Liver (tissue), 3 donors: ENCODE measurements around the gene ZBTB7B.

Experiments used
- EGR1 ChIP-seq, 2 donors: IDR thresholded peaks; 2 replicates each; pipeline ENCODE4 v1.6.1; 2016 to 2018; ENCODE audit warnings: antibody characterized with exemption in 2 of 2, low read depth in 2 of 2
- GABPA ChIP-seq, 2 donors: IDR thresholded peaks in 1 of 2; conservative IDR thresholded peaks in 1 of 2; 2 replicates each; pipeline ENCODE4 v1.6.1; 2016; ENCODE audit warnings: antibody characterized with exemption in 2 of 2, mild to moderate bottlenecking in 1 of 2, moderate library complexity in 1 of 2
- HNF4A ChIP-seq, 2 donors: conservative IDR thresholded peaks; 2 replicates each; pipeline ENCODE4 v1.6.1; 2016; ENCODE audit warnings: antibody characterized with exemption in 2 of 2, mild to moderate bottlenecking in 2 of 2
- JUND ChIP-seq, 2 donors: IDR thresholded peaks; 2 replicates each; pipeline ENCODE4 v1.6.1; 2016; ENCODE audit warnings: antibody characterized with exemption in 2 of 2
- NR2F2 ChIP-seq: IDR thresholded peaks from 2 replicates; pipeline ENCODE4 v1.6.1; 2016; ENCODE audit warnings: antibody characterized with exemption
- RAD21 ChIP-seq, 2 donors: IDR thresholded peaks; 2 replicates each; pipeline ENCODE4 v1.6.1; 2016; ENCODE audit warnings: antibody characterized with exemption in 2 of 2, mild to moderate bottlenecking in 2 of 2
- SP1 ChIP-seq: IDR thresholded peaks from 2 replicates; pipeline ENCODE4 v1.6.1; 2018; ENCODE audit warnings: antibody characterized with exemption, mild to moderate bottlenecking
- TAF1 ChIP-seq: conservative IDR thresholded peaks from 2 replicates; pipeline ENCODE4 v1.6.1; 2016; ENCODE audit warnings: antibody characterized with exemption, mild to moderate bottlenecking
- YY1 ChIP-seq: IDR thresholded peaks from 2 replicates; pipeline ENCODE4 v1.6.1; 2016; ENCODE audit warnings: antibody characterized with exemption, mild to moderate bottlenecking
- TF ChIP-seq, protein P1 (sequence below): IDR thresholded peaks from 2 replicates; pipeline ENCODE4 v1.6.1; 2016; ENCODE audit warnings: antibody characterized with exemption
- TF ChIP-seq, protein P2 (sequence below): fragments of 150-350 bp; IDR thresholded peaks from 2 replicates; pipeline ENCODE4 v1.5.1; 2017; ENCODE audit warnings: improper control_type of control experiment, low read depth, low read length; ENCODE audit not compliant: missing input control
- TF ChIP-seq, protein P3 (sequence below): IDR thresholded peaks from 2 replicates; pipeline ENCODE4 v1.6.1; 2016; ENCODE audit warnings: antibody characterized with exemption
- TF ChIP-seq, protein P4 (sequence below): IDR thresholded peaks from 2 replicates; pipeline ENCODE4 v1.6.1; 2016; ENCODE audit warnings: antibody characterized with exemption
- donor health status: healthy.
- donor health status: healthy.

DNA sequence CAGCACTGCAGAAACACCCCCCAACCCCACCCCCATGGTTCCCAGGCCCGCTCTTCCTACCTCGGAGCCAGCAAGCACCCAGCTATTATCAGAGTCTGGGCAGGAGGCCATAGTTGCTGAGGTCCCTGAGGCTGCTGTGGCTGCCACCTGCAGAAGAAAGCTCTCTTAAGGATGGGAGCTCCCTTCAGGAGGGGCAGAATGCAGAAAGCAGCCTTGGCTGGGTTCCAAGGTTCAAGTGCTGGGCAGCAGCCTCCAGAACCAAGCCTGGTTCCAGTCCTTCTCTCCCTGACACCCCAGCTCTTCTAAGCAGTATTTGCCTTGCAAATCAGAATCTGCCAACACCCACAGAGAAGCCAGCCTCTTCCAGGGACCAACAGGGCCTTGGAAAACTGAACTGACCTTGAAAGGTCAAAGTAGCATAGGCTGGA is 49.0 kb upstream of the ZBTB7B start:
- TF ChIP-seq, protein P1, sequence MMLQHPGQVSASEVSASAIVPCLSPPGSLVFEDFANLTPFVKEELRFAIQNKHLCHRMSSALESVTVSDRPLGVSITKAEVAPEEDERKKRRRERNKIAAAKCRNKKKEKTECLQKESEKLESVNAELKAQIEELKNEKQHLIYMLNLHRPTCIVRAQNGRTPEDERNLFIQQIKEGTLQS, result no peak
- TF ChIP-seq, protein P2, sequence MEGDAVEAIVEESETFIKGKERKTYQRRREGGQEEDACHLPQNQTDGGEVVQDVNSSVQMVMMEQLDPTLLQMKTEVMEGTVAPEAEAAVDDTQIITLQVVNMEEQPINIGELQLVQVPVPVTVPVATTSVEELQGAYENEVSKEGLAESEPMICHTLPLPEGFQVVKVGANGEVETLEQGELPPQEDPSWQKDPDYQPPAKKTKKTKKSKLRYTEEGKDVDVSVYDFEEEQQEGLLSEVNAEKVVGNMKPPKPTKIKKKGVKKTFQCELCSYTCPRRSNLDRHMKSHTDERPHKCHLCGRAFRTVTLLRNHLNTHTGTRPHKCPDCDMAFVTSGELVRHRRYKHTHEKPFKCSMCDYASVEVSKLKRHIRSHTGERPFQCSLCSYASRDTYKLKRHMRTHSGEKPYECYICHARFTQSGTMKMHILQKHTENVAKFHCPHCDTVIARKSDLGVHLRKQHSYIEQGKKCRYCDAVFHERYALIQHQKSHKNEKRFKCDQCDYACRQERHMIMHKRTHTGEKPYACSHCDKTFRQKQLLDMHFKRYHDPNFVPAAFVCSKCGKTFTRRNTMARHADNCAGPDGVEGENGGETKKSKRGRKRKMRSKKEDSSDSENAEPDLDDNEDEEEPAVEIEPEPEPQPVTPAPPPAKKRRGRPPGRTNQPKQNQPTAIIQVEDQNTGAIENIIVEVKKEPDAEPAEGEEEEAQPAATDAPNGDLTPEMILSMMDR, result no peak
- TF ChIP-seq HNF4A (conservative IDR thresholded peaks at IDR 0.05) (no peak), SP1 (no peak), YY1 (no peak), EGR1 (IDR thresholded peaks at IDR 0.05; ENCODE audit: low read depth in 2 of 2) (no peak), RAD21 (IDR thresholded peaks at IDR 0.05) (no peak), JUND (IDR thresholded peaks at IDR 0.05) (no peak), TAF1 (no peak), GABPA (IDR thresholded peaks at IDR 0.05 in 1 of 2, conservative IDR thresholded peaks at IDR 0.05 in 1 of 2) (no peak), NR2F2 (no peak)
- TF ChIP-seq, protein P3, sequence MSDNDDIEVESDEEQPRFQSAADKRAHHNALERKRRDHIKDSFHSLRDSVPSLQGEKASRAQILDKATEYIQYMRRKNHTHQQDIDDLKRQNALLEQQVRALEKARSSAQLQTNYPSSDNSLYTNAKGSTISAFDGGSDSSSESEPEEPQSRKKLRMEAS, result no peak
- TF ChIP-seq, protein P4, sequence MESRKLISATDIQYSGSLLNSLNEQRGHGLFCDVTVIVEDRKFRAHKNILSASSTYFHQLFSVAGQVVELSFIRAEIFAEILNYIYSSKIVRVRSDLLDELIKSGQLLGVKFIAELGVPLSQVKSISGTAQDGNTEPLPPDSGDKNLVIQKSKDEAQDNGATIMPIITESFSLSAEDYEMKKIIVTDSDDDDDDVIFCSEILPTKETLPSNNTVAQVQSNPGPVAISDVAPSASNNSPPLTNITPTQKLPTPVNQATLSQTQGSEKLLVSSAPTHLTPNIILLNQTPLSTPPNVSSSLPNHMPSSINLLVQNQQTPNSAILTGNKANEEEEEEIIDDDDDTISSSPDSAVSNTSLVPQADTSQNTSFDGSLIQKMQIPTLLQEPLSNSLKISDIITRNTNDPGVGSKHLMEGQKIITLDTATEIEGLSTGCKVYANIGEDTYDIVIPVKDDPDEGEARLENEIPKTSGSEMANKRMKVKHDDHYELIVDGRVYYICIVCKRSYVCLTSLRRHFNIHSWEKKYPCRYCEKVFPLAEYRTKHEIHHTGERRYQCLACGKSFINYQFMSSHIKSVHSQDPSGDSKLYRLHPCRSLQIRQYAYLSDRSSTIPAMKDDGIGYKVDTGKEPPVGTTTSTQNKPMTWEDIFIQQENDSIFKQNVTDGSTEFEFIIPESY, result no peak
